HG03571 (cell line): ENCODE measurements around the gene KLK1.
"Not testable (repeated sequence)": the region's sequence is repeated elsewhere in the genome, so short reads cannot be mapped to it uniquely, and the experiment has no call there.

ENCODE experiments used
- ATAC-seq: cut with Tn5 transposase; IDR thresholded peaks from one replicate; pipeline ENCODE4 v1.9.1; 2021; ENCODE audit not compliant: unreplicated experiment

Gene KLK1

DNA sequence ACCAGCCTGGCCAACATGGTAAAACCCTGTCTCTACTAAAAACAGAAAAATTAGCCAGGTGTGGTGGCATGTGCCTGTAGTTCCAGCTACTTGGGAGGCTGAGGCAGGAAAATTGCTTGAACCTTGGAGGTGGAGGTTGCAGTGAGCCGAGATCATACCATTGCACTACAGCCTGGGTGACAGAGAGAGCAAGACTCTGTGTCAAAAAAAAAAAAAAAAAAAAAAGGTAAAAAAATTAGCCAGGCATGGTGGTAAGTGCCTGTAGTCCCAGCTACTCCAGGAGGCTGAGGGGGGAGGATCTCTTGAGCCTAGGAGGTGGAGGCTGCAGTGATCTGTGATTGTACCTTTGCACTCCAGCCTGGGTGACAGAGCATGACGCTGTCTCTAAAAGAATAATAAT lies 53.4 kb downstream of the KLK1 start, which contains the start of gene GPR32:
Gene GPR32, plus strand, starts transcription at position 301 of the 400 bp plus-strand sequence. CDS start 137 bp downstream, outside the sequence.
- not testable (repeated sequence) for ATAC-seq
